ENCODE data around the gene PEX12.

PEX12 gene

DNA sequence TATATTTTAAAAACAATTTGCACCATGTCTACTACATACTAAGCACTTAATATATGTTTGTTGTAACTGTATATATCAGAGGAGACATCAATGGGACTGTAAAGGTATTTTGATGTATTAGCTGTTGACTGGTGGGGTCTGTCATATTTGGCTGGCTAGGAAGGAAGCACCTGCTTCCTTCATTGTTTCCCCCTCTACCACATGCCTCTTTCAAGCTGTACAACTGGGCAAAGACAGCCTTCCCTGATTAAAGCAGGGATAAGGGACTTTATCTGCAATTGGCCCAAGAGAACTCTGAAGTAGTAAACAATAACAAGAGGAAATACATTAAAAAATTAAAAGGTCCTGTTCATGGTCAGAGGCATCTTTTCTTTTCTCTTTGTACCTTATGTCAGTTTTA lies 35.4 kb downstream of the PEX12 start:
- Histone ChIP-seq H3K9ac (no peak overlapping the region), H3K27ac (no peak overlapping the region), H3K79me2 (ENCODE audit: insufficient read depth, low read depth) (no peaks in the 10 kb centered on the region)

DNA sequence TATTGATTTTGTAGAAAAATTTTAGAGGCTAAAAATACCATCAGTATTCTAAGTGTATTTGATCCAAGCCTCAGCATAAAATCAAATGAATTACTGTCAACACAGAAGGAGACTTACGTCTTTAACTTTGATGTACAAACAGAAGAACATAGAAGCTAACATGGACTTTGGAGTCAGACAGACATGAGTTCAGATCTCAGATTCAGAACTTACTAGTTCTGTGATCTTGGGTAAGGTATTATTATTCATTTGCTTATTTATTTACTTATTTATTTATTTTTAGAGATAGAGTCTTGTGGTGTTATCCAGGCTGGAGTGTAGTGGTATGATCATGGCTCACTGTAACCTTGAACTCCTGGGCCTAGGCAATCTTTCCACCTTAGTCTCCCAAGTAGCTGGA lies 36.9 kb downstream of the PEX12 start:
- Histone ChIP-seq H3K36me3 (ENCODE audit: insufficient read depth) (no peaks in the 10 kb centered on the region), H3K27me3 (ENCODE audit: insufficient read depth, low read depth) (no peaks in the 10 kb centered on the region), H4K20me1 (ENCODE audit: insufficient read depth) (no peaks in the 10 kb centered on the region), H2AFZ (ENCODE audit: low read depth) (0 out of 2 replicates have a peak overlapping the region, but pooled peaks have one; percentile 51), H3K79me2 (ENCODE audit: insufficient read depth, low read depth) (no peaks in the 10 kb centered on the region), H3K9ac (no peak overlapping the region), H3K27ac (no peak overlapping the region; the same call in 1 of the 2 replicates), H3K4me1 (ENCODE audit: low read depth, poor library complexity, severe bottlenecking) (peaks cover 30% of the 10 kb centered on the region), H3K4me3 (IDR thresholded peaks at IDR 0.05; ENCODE audit: insufficient read depth, low read depth, low read length) (no peak overlapping the region), H3K4me2 (peak overlapping the region; percentile 7; the same call in 1 of the 2 replicates)
- TF ChIP-seq, protein P1, sequence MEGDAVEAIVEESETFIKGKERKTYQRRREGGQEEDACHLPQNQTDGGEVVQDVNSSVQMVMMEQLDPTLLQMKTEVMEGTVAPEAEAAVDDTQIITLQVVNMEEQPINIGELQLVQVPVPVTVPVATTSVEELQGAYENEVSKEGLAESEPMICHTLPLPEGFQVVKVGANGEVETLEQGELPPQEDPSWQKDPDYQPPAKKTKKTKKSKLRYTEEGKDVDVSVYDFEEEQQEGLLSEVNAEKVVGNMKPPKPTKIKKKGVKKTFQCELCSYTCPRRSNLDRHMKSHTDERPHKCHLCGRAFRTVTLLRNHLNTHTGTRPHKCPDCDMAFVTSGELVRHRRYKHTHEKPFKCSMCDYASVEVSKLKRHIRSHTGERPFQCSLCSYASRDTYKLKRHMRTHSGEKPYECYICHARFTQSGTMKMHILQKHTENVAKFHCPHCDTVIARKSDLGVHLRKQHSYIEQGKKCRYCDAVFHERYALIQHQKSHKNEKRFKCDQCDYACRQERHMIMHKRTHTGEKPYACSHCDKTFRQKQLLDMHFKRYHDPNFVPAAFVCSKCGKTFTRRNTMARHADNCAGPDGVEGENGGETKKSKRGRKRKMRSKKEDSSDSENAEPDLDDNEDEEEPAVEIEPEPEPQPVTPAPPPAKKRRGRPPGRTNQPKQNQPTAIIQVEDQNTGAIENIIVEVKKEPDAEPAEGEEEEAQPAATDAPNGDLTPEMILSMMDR (conservative IDR thresholded peaks at IDR 0.05; ENCODE audit: low read depth, low read length): no peak

More for the DNA sequence above, 35.4 kb downstream of the PEX12 start:
- TF ChIP-seq, protein P1 (conservative IDR thresholded peaks at IDR 0.05; ENCODE audit: low read depth, low read length): no peak
- no peaks in the 10 kb centered on the region for H4K20me1 ChIP-seq (ENCODE audit: insufficient read depth)
- H3K27me3 ChIP-seq (ENCODE audit: insufficient read depth, low read depth): no peaks in the 10 kb centered on the region
- H3K36me3 ChIP-seq (ENCODE audit: insufficient read depth): no peaks in the 10 kb centered on the region
- H3K4me2 ChIP-seq: no peak overlapping the region
- H2AFZ ChIP-seq (ENCODE audit: low read depth): no peak overlapping the region
- peaks cover 14% of the 10 kb centered on the region for H3K4me1 ChIP-seq (ENCODE audit: low read depth, poor library complexity, severe bottlenecking)
- no peak overlapping the region for H3K4me3 ChIP-seq (IDR thresholded peaks at IDR 0.05; ENCODE audit: insufficient read depth, low read depth, low read length)

DNA sequence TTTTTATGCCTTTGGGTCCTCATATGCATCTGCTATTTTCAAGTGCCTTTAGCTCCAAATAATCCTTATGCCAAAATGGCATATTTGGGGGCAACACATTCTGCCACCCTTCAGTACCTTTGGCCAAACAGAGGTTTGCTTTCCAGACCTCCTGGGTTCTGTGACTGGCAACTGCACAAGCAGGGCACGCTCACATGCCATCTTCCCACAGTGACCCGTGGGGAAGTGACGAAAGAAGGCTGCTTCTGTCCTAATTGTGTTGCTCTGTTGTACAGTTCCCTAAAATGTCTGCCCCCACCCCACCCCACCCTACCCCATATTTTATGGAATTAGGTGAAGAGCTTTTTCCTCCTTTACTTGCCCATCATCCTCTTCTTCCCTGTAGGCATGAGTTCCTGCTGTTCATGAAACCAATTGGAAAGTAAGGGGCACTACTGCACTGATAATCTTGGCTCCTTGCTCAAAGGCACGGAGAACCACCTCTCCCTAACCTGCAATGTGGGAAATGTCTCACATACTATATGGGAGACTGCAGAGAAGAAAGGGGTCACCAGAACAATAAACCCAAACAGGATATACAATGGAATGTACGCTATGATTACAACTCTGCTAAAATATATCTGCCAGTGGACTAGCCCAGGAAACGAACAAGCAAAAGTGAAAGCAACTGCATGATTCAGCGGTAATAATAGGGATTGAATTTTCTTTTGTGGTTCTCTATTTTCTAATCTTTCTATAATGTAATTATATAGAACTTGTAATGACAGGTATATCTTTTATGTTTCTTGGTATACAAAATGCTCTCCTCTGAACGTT lies 37.6 kb downstream of the PEX12 start:
- peaks cover 30% of the 10 kb centered on the region for H3K4me1 ChIP-seq (ENCODE audit: low read depth, poor library complexity, severe bottlenecking)
- H3K27ac ChIP-seq: no peak overlapping the region; the same call in 1 of the 2 replicates
- H2AFZ ChIP-seq (ENCODE audit: low read depth): 0 out of 2 replicates have a peak overlapping the region, but pooled peaks have one; percentile 51
- no peaks in the 10 kb centered on the region for H3K27me3 ChIP-seq (ENCODE audit: insufficient read depth, low read depth)
- no peak overlapping the region for H3K9ac ChIP-seq
- no peaks in the 10 kb centered on the region for H4K20me1 ChIP-seq (ENCODE audit: insufficient read depth)
- no peak overlapping the region for H3K4me3 ChIP-seq (IDR thresholded peaks at IDR 0.05; ENCODE audit: insufficient read depth, low read depth, low read length)
- H3K36me3 ChIP-seq (ENCODE audit: insufficient read depth): no peaks in the 10 kb centered on the region
- H3K79me2 ChIP-seq (ENCODE audit: insufficient read depth, low read depth): no peaks in the 10 kb centered on the region
- H3K4me2 ChIP-seq: peak overlapping the region; percentile 7; the same call in 1 of the 2 replicates
- TF ChIP-seq, protein P1 (conservative IDR thresholded peaks at IDR 0.05; ENCODE audit: low read depth, low read length): no peak

DNA sequence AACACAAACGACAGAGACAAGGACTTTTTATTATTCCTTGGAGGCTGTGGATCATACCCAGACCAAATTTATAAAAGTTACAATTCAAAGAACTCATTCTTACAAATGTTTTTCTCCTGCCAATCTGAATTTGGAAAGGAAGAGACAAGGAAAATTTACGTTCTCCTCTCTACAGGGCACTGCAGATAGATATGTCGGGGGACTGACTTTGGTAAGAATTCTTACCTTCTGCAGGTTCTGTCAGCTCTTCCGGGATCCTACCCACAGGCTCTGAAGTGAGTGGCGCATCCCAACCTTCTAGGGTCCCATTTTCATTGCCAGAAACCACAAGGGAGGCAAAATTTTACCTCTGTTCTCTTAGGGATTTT lies 38.7 kb downstream of the PEX12 start:
- TF ChIP-seq, protein P1 (conservative IDR thresholded peaks at IDR 0.05; ENCODE audit: low read depth, low read length): no peak; the same call in none of the 2 replicates
- Histone ChIP-seq H3K27me3 (ENCODE audit: insufficient read depth, low read depth) (no peaks in the 10 kb centered on the region), H3K79me2 (ENCODE audit: insufficient read depth, low read depth) (no peaks in the 10 kb centered on the region), H3K27ac (no peak overlapping the region), H2AFZ (ENCODE audit: low read depth) (0 out of 2 replicates have a peak overlapping the region, but pooled peaks have one; percentile 30), H3K4me2 (no peak overlapping the region), H3K4me3 (IDR thresholded peaks at IDR 0.05; ENCODE audit: insufficient read depth, low read depth, low read length) (no peak overlapping the region), H3K36me3 (ENCODE audit: insufficient read depth) (no peaks in the 10 kb centered on the region), H3K9ac (no peak overlapping the region), H3K4me1 (ENCODE audit: low read depth, poor library complexity, severe bottlenecking) (peaks cover 30% of the 10 kb centered on the region), H4K20me1 (ENCODE audit: insufficient read depth) (no peaks in the 10 kb centered on the region)
